Colonic mucosa (tissue), 4 donors: ENCODE results near the gene ANKRD16. TPM values are rescaled to one million over a fixed set of nuclear protein-coding genes. Genes with fewer than 3 reads are reported as not detected.

Experiments
- DNase-seq: peaks from one replicate; pipeline ENCODE4 v3.0.0-alpha.2; 2020
- H3K27ac ChIP-seq: fragments of 200-600 bp; one replicate; pipeline ENCODE4 v1.8.0; 2021
- H3K27me3 ChIP-seq: fragments of 200-600 bp; one replicate; pipeline ENCODE4 v1.8.0; 2021
- H3K36me3 ChIP-seq: fragments of 200-600 bp; one replicate; pipeline ENCODE4 v1.8.0; 2021
- H3K4me1 ChIP-seq: fragments of 200-600 bp; one replicate; pipeline ENCODE4 v1.8.0; 2021; ENCODE audit warnings: mild to moderate bottlenecking
- H3K4me3 ChIP-seq: fragments of 200-600 bp; one replicate; pipeline ENCODE4 v1.8.0; 2021
- H3K9ac ChIP-seq, 2 donors: one replicate each; pipeline ENCODE4 v1.7.0; 2013; ENCODE audit warnings: control low read depth in 2 of 2, low read depth in 2 of 2, low read length in 2 of 2
- H3K9me3 ChIP-seq: fragments of 200-600 bp; one replicate; pipeline ENCODE4 v1.8.0; 2021
- intact Hi-C: fragments of 100-400 bp; cut with DNase I; formaldehyde crosslinking; loops from one replicate; pipeline ENCODE4 v1.14.1; 2022
- total RNA-seq, 2 donors: library from RNA; stranded (reverse); fragmentation: NEBNext Ultra II Directional in 1 of 2; extraction: Animal tissue kit (Norgen Biotek cat#: 25700) in 1 of 2; gene quantifications; one replicate each; pipeline ENCODE4 v1.2.1, GENCODE V29; 2021
- TF ChIP-seq, protein P1 (sequence below): fragments of 200-600 bp; IDR thresholded peaks from one replicate; pipeline ENCODE4 v1.8.0; 2022; ENCODE audit warnings: antibody characterized with exemption, mild to moderate bottlenecking
- donor health status: healthy.
- donor health status: DM: no; HTN: no; CAD: no.
- donor health status: DM: no; HTN: no; CAD: no.

The ANKRD16 gene
- total RNA-seq, 2 donors from 2014 or later: 5.5 to 8.1 TPM

DNA sequence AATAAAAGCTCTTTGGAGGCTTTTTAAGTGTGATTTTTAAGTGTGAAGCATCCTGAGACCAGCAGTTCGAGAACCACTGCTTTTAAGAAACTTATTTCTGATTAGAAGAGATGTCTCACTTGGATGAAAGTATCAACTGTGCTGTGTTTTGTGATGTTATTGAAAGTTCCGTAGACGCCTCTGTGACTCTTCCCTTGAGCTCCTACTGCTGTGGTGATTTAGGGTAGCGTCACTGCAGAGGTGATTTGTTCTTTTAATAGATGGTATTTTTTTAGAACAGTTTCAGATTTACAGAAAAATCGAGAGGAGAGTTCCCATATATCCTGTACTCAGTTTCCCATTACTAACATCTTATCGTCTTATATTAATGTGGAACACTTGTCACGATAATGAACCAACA lies 29.9 kb upstream of the ANKRD16 start:
- Histone ChIP-seq H3K36me3 (peaks cover 22% of the 10 kb centered on the region), H3K9ac (no peak overlapping the region), H3K27me3 (no peaks in the 10 kb centered on the region), H3K27ac (no peak overlapping the region), H3K4me1 (no peaks in the 10 kb centered on the region), H3K4me3 (no peak overlapping the region), H3K9me3 (no peaks in the 10 kb centered on the region)
- TF ChIP-seq, protein P1, sequence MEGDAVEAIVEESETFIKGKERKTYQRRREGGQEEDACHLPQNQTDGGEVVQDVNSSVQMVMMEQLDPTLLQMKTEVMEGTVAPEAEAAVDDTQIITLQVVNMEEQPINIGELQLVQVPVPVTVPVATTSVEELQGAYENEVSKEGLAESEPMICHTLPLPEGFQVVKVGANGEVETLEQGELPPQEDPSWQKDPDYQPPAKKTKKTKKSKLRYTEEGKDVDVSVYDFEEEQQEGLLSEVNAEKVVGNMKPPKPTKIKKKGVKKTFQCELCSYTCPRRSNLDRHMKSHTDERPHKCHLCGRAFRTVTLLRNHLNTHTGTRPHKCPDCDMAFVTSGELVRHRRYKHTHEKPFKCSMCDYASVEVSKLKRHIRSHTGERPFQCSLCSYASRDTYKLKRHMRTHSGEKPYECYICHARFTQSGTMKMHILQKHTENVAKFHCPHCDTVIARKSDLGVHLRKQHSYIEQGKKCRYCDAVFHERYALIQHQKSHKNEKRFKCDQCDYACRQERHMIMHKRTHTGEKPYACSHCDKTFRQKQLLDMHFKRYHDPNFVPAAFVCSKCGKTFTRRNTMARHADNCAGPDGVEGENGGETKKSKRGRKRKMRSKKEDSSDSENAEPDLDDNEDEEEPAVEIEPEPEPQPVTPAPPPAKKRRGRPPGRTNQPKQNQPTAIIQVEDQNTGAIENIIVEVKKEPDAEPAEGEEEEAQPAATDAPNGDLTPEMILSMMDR: no peak
- DNase-seq: no peak
- intact Hi-C loops: no loop called here

DNA sequence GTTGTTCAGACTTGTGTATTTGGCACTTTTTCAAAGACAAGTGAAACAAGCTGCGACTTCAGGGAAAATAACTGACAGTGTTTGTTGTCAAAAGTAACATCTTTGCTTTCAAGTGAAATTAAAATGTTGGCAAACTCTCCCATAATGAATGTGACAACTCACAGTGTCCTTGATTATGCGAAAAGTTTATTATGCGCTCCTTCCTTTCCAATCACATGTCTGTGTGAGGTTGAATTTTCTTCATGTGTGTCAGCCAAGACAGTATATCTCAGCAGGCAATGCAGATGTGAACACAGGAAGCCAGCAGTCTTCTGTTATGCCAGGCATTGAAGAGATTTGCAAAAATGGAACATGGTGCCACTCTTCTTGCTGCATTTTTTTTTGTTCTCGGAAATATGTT lies 29.1 kb upstream of the ANKRD16 start:
- Histone ChIP-seq H3K36me3 (peaks cover 25% of the 10 kb centered on the region), H3K9ac (no peak overlapping the region), H3K4me1 (no peaks in the 10 kb centered on the region), H3K27ac (no peak overlapping the region), H3K27me3 (no peaks in the 10 kb centered on the region), H3K9me3 (no peaks in the 10 kb centered on the region), H3K4me3 (no peak overlapping the region)
- TF ChIP-seq, protein P1: no peak
- intact Hi-C loops: no loop called here
- no peak for DNase-seq

DNA sequence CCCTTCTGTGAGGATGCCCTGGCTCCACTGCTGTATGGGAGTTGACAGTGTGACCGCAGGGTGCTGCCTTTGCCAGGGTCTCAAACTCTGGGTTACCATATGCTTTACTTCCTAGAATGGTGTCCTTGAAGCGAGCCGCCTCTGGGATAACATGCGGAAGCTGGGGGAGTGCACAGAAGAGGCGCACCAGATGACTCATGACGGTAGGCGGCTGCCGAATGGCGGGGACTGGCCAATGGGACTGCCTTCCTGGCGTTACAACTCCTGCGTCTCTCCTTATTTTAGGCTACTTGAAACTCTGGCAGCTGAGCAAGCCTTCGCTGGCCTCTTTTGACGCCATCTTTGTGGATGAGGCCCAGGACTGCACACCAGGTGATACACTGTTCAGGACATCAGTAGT lies 27.6 kb upstream of the ANKRD16 start:
- no peak for DNase-seq
- intact Hi-C loops: no loop called here

GRCh38 chr10:5915451-5915850 lies 25.8 kb upstream of the ANKRD16 start:
- no peak for DNase-seq
- TF ChIP-seq, protein P1: no peak
- no peaks in the 10 kb centered on the region for H3K4me1 ChIP-seq
- no peak overlapping the region for H3K27ac ChIP-seq
- H3K4me3 ChIP-seq: no peak overlapping the region
- H3K36me3 ChIP-seq: peaks cover 29% of the 10 kb centered on the region
- no peaks in the 10 kb centered on the region for H3K9me3 ChIP-seq
- no peaks in the 10 kb centered on the region for H3K27me3 ChIP-seq
- no peak overlapping the region for H3K9ac ChIP-seq
- intact Hi-C loops: no loop called here

More for the DNA sequence above, 27.6 kb upstream of the ANKRD16 start:
- Histone ChIP-seq H3K9ac (no peak overlapping the region), H3K4me3 (no peak overlapping the region), H3K36me3 (peaks cover 22% of the 10 kb centered on the region), H3K4me1 (no peaks in the 10 kb centered on the region), H3K9me3 (no peaks in the 10 kb centered on the region), H3K27ac (no peak overlapping the region), H3K27me3 (no peaks in the 10 kb centered on the region)
- TF ChIP-seq, protein P1: no peak

DNA sequence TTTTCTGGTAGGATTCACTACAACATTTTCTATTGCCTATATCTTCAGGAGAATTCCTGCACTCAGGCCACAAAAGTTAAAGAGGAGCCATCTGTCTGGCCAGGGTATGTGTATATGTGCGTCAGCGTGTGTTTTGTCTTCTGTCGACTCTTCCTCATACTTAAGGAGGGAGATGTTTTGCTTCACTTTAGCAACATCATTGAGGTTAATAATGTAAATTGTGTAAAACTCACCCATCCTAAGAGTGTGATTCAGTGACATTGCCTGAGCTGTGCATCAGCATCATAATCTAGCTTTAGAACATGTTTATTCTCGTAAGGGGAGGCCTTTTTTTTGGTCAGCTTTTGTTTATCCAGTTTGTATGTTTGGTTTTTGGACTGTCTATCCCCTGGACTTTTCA lies 24.0 kb upstream of the ANKRD16 start:
- Histone ChIP-seq H3K4me3 (no peak overlapping the region), H3K9ac (no peak overlapping the region), H3K4me1 (no peaks in the 10 kb centered on the region), H3K27ac (peak overlapping the region; percentile 22), H3K36me3 (peaks cover 39% of the 10 kb centered on the region), H3K9me3 (no peaks in the 10 kb centered on the region), H3K27me3 (no peaks in the 10 kb centered on the region)
- TF ChIP-seq, protein P1: no peak
- no peak for DNase-seq
- intact Hi-C loops: no loop called here

- intact Hi-C loops: no loop called here
- TF ChIP-seq, protein P1: no peak
- DNase-seq: no peak
- Histone ChIP-seq H3K4me1 (no peaks in the 10 kb centered on the region), H3K27me3 (no peaks in the 10 kb centered on the region), H3K27ac (no peak overlapping the region), H3K9me3 (no peaks in the 10 kb centered on the region), H3K4me3 (no peak overlapping the region), H3K9ac (no peak overlapping the region), H3K36me3 (peaks cover 39% of the 10 kb centered on the region)
Observed at GRCh38 chr10:5911670-5912069, 22.0 kb upstream of the ANKRD16 start.
